ENCODE measurements around the gene OXSR1. TPM values are rescaled to one million over a fixed set of nuclear protein-coding genes. Genes with fewer than 3 reads are reported as not detected.

The OXSR1 gene
- total and polyA plus RNA-seq, 4 donors: 4.3 to 24.7 (median 12.2) TPM

GRCh38 chr3:38117163-38117716 lies 48.1 kb upstream of the OXSR1 start:
- Histone ChIP-seq H3K36me3 (ENCODE audit: control insufficient read depth in 4 of 4, insufficient read depth in 3 of 4, low read depth in 1 of 4, low read length in 3 of 4) (peaks cover 14 to 24% (median 20%) of the 10 kb centered on the region in 4 donors), H3K27me3 (ENCODE audit: control insufficient read depth in 4 of 4, insufficient read depth in 4 of 4, low read length in 3 of 4) (no peaks in the 10 kb centered on the region), H3K9ac (ENCODE audit: low read depth in 1 of 2, low read length in 2 of 2) (no peak overlapping the region), H3K4me3 (ENCODE audit: low read depth in 1 of 3, low read length in 3 of 3) (no peak overlapping the region), H3K4me1 (ENCODE audit: control insufficient read depth in 4 of 4, insufficient read depth in 4 of 4, low read length in 3 of 4) (peaks cover 0 to 35% (median 23%) of the 10 kb centered on the region in 4 donors), H3K9me3 (ENCODE audit: control insufficient read depth in 4 of 4, low read length in 3 of 4) (no peaks in the 10 kb centered on the region), H3K27ac (ENCODE audit: low read depth in 1 of 2, low read length in 2 of 2) (peak overlapping the region; percentile 32 to 34)
- DNase-seq (ENCODE audit: low spot score): no peak
- TF ChIP-seq, protein P1, sequence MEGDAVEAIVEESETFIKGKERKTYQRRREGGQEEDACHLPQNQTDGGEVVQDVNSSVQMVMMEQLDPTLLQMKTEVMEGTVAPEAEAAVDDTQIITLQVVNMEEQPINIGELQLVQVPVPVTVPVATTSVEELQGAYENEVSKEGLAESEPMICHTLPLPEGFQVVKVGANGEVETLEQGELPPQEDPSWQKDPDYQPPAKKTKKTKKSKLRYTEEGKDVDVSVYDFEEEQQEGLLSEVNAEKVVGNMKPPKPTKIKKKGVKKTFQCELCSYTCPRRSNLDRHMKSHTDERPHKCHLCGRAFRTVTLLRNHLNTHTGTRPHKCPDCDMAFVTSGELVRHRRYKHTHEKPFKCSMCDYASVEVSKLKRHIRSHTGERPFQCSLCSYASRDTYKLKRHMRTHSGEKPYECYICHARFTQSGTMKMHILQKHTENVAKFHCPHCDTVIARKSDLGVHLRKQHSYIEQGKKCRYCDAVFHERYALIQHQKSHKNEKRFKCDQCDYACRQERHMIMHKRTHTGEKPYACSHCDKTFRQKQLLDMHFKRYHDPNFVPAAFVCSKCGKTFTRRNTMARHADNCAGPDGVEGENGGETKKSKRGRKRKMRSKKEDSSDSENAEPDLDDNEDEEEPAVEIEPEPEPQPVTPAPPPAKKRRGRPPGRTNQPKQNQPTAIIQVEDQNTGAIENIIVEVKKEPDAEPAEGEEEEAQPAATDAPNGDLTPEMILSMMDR (IDR thresholded peaks at IDR 0.05; ENCODE audit: low read depth, low read length, missing input control): peak; percentile 38
- peak in 1 of 2 donors; percentile 66 for TF ChIP-seq JUND (IDR thresholded peaks at IDR 0.05)
- peak; percentile 70 to 82 for TF ChIP-seq RXRA (IDR thresholded peaks at IDR 0.05)
- TF ChIP-seq RAD21 (IDR thresholded peaks at IDR 0.05): peak; percentile 51 to 63
- TF ChIP-seq HNF4A (conservative IDR thresholded peaks at IDR 0.05): peak; percentile 54 to 74
- TF ChIP-seq SP1 (IDR thresholded peaks at IDR 0.05): peak; percentile 29
- no peak for TF ChIP-seq YY1 (IDR thresholded peaks at IDR 0.05)
- TF ChIP-seq GABPA (IDR thresholded peaks at IDR 0.05 in 1 of 2, conservative IDR thresholded peaks at IDR 0.05 in 1 of 2): no peak
- 52% methylated on average over 10 of the region's 10 CpGs for WGBS

DNA sequence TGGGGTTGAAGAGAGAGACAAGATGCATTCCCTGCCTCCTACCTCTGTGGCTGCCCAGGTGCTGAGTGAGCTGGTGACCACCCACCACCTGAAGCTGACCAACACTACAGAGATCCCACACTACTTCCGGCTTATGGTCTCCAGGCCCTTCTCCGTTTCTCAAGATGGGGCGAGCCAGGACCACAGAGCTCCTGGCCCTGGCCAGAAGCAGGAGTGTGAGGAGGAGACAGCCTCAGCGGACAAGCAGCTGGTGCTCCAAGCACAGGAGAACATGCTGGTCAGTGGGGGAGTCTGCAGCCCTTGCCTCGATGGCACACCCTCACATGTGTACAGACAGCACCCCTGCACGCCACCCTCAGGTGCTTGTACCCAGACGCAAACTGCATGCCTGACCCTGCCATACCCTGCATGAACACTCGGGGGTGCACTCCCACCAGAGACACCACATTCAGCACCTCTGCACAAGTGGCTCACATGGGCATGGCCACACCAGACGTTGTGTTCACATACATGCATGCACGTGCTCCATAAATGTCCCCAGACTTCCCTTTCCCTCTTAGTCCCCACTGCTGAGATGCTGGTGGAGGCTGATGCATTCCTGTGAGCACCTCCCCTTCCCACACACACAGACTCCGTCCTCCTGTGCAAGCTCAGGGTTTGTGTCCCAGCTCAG lies 47.5 kb upstream of the OXSR1 start:
- peak; percentile 79 for DNase-seq (ENCODE audit: low spot score)
- peaks cover 19 to 30% (median 25%) of the 10 kb centered on the region in 4 donors for H3K36me3 ChIP-seq (ENCODE audit: control insufficient read depth in 4 of 4, insufficient read depth in 3 of 4, low read depth in 1 of 4, low read length in 3 of 4)
- H3K4me1 ChIP-seq (ENCODE audit: control insufficient read depth in 4 of 4, insufficient read depth in 4 of 4, low read length in 3 of 4): peaks cover 0 to 41% (median 29%) of the 10 kb centered on the region in 4 donors
- no peak overlapping the region for H3K9ac ChIP-seq (ENCODE audit: low read depth in 1 of 2, low read length in 2 of 2)
- peak overlapping the region; percentile 32 to 34 for H3K27ac ChIP-seq (ENCODE audit: low read depth in 1 of 2, low read length in 2 of 2)
- H3K9me3 ChIP-seq (ENCODE audit: control insufficient read depth in 4 of 4, low read length in 3 of 4): no peaks in the 10 kb centered on the region
- no peaks in the 10 kb centered on the region for H3K27me3 ChIP-seq (ENCODE audit: control insufficient read depth in 4 of 4, insufficient read depth in 4 of 4, low read length in 3 of 4)
- TF ChIP-seq, protein P2, sequence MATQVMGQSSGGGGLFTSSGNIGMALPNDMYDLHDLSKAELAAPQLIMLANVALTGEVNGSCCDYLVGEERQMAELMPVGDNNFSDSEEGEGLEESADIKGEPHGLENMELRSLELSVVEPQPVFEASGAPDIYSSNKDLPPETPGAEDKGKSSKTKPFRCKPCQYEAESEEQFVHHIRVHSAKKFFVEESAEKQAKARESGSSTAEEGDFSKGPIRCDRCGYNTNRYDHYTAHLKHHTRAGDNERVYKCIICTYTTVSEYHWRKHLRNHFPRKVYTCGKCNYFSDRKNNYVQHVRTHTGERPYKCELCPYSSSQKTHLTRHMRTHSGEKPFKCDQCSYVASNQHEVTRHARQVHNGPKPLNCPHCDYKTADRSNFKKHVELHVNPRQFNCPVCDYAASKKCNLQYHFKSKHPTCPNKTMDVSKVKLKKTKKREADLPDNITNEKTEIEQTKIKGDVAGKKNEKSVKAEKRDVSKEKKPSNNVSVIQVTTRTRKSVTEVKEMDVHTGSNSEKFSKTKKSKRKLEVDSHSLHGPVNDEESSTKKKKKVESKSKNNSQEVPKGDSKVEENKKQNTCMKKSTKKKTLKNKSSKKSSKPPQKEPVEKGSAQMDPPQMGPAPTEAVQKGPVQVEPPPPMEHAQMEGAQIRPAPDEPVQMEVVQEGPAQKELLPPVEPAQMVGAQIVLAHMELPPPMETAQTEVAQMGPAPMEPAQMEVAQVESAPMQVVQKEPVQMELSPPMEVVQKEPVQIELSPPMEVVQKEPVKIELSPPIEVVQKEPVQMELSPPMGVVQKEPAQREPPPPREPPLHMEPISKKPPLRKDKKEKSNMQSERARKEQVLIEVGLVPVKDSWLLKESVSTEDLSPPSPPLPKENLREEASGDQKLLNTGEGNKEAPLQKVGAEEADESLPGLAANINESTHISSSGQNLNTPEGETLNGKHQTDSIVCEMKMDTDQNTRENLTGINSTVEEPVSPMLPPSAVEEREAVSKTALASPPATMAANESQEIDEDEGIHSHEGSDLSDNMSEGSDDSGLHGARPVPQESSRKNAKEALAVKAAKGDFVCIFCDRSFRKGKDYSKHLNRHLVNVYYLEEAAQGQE (IDR thresholded peaks at IDR 0.05): peak; percentile 27
- peak in 1 of 2 donors; percentile 11 for TF ChIP-seq RXRA (IDR thresholded peaks at IDR 0.05)
- TF ChIP-seq, protein P3, sequence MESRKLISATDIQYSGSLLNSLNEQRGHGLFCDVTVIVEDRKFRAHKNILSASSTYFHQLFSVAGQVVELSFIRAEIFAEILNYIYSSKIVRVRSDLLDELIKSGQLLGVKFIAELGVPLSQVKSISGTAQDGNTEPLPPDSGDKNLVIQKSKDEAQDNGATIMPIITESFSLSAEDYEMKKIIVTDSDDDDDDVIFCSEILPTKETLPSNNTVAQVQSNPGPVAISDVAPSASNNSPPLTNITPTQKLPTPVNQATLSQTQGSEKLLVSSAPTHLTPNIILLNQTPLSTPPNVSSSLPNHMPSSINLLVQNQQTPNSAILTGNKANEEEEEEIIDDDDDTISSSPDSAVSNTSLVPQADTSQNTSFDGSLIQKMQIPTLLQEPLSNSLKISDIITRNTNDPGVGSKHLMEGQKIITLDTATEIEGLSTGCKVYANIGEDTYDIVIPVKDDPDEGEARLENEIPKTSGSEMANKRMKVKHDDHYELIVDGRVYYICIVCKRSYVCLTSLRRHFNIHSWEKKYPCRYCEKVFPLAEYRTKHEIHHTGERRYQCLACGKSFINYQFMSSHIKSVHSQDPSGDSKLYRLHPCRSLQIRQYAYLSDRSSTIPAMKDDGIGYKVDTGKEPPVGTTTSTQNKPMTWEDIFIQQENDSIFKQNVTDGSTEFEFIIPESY (IDR thresholded peaks at IDR 0.05): no peak
- no peak for TF ChIP-seq EGR1 (IDR thresholded peaks at IDR 0.05; ENCODE audit: low read depth in 2 of 2)
- no peak for TF ChIP-seq JUND (IDR thresholded peaks at IDR 0.05)
- peak; percentile 11 for TF ChIP-seq FOXA2 (IDR thresholded peaks at IDR 0.05)
- TF ChIP-seq RAD21 (IDR thresholded peaks at IDR 0.05): peak; percentile 80 to 93
- TF ChIP-seq FOXA1 (IDR thresholded peaks at IDR 0.05): no peak
- peak; percentile 8 for TF ChIP-seq YY1 (IDR thresholded peaks at IDR 0.05)
- no peak for TF ChIP-seq TAF1 (conservative IDR thresholded peaks at IDR 0.05)
- TF ChIP-seq GABPA (IDR thresholded peaks at IDR 0.05 in 1 of 2, conservative IDR thresholded peaks at IDR 0.05 in 1 of 2): no peak
- TF ChIP-seq, protein P4, sequence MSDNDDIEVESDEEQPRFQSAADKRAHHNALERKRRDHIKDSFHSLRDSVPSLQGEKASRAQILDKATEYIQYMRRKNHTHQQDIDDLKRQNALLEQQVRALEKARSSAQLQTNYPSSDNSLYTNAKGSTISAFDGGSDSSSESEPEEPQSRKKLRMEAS (IDR thresholded peaks at IDR 0.05): peak; percentile 20
- TF ChIP-seq NR2F2 (IDR thresholded peaks at IDR 0.05): no peak
- TF ChIP-seq ATF3 (IDR thresholded peaks at IDR 0.05): no peak
- no peak for TF ChIP-seq HNF4A (conservative IDR thresholded peaks at IDR 0.05)
- TF ChIP-seq SP1 (IDR thresholded peaks at IDR 0.05): no peak
- TF ChIP-seq HNF4G (IDR thresholded peaks at IDR 0.05): no peak
- TF ChIP-seq, protein P1 (IDR thresholded peaks at IDR 0.05; ENCODE audit: low read depth, low read length, missing input control): peak; percentile 77
- no peak overlapping the region for H3K4me3 ChIP-seq (ENCODE audit: low read depth in 1 of 3, low read length in 3 of 3)
- WGBS: 45% methylated on average over 11 of the region's 11 CpGs

Measured in liver (tissue), 9 donors.